ENCODE measurements around the gene CDS2. TPM values are rescaled to one million over a fixed set of nuclear protein-coding genes. Genes with fewer than 3 reads are reported as not detected.

CDS2 gene
- total RNA-seq, 1 donor from 2014 or later, result 46.9 TPM

- Mint-ChIP-seq H3K9me3 (ENCODE audit: low read depth) (no peaks in the 10 kb centered on the region), H3K4me1 (ENCODE audit: low read depth) (peaks cover 24% of the 10 kb centered on the region), H3K27me3 (ENCODE audit: low read depth) (no peaks in the 10 kb centered on the region), H3K36me3 (ENCODE audit: low read depth) (no peaks in the 10 kb centered on the region), H3K27ac (ENCODE audit: unreplicated experiment) (peak overlapping the region; percentile 37), H3K4me3 (ENCODE audit: unreplicated experiment) (no peak overlapping the region)
- TF ChIP-seq CTCF (IDR thresholded peaks at IDR 0.05), result no peak
- no peak for DNase-seq (ENCODE audit: low spot score)
These were observed 9.3 kb downstream of the CDS2 start for GRCh38 chr20:5136096-5136495.

DNA sequence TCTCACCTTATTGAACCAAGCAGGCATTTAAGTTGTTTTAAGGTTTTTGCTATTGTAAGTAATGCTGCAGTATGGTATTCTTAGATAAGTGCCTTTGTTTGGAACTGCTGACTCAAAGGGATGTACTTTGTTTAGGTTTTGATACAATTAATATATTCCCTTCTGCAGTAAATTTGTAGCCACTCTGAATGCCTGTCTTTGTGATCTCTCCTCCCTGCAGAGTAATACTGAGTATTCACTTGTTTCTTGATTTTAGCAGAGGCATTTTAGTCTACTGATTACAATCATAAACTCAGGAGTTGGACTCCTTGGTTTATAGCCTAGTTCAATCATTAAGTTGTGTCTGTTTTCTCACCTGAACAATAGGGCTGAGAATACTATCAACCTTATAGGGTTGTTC is 13.4 kb downstream of the CDS2 start:
- TF ChIP-seq CTCF (IDR thresholded peaks at IDR 0.05), result no peak
- no peaks in the 10 kb centered on the region for H3K36me3 Mint-ChIP-seq (ENCODE audit: low read depth)
- peaks cover 31% of the 10 kb centered on the region for H3K4me1 Mint-ChIP-seq (ENCODE audit: low read depth)
- no peak overlapping the region for H3K27ac Mint-ChIP-seq (ENCODE audit: unreplicated experiment)
- DNase-seq (ENCODE audit: low spot score), result no peak
- no peaks in the 10 kb centered on the region for H3K27me3 Mint-ChIP-seq (ENCODE audit: low read depth)
- H3K4me3 Mint-ChIP-seq (ENCODE audit: unreplicated experiment), result no peak overlapping the region
- no peaks in the 10 kb centered on the region for H3K9me3 Mint-ChIP-seq (ENCODE audit: low read depth)

DNA sequence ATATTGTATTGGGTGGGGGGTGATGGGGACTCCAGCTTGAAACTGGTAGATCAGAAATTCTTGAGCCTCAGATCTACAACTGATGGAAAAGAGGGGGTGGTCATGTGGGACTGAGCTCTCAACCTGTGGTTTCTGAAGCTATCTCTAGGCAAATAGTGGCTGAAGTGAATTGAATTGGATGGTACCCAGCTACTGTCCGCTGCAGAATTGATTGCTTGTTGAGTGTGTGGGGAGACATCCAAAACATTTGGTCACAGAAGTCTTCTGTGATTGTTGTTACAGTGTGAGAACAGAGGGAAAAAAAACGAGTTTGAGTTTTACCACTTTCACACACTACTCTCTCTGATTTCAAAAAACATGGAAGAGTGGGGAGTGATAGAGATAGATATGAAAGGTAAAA is 14.8 kb downstream of the CDS2 start:
- no peaks in the 10 kb centered on the region for H3K27me3 Mint-ChIP-seq (ENCODE audit: low read depth)
- H3K36me3 Mint-ChIP-seq (ENCODE audit: low read depth), result no peaks in the 10 kb centered on the region
- H3K9me3 Mint-ChIP-seq (ENCODE audit: low read depth), result no peaks in the 10 kb centered on the region
- H3K27ac Mint-ChIP-seq (ENCODE audit: unreplicated experiment), result no peak overlapping the region
- peaks cover 21% of the 10 kb centered on the region for H3K4me1 Mint-ChIP-seq (ENCODE audit: low read depth)
- H3K4me3 Mint-ChIP-seq (ENCODE audit: unreplicated experiment), result no peak overlapping the region
- no peak for TF ChIP-seq CTCF (IDR thresholded peaks at IDR 0.05)
- DNase-seq (ENCODE audit: low spot score), result no peak

- Mint-ChIP-seq H3K27ac (ENCODE audit: unreplicated experiment) (no peak overlapping the region), H3K4me3 (ENCODE audit: unreplicated experiment) (no peak overlapping the region), H3K9me3 (ENCODE audit: low read depth) (no peaks in the 10 kb centered on the region), H3K4me1 (ENCODE audit: low read depth) (peaks cover 24% of the 10 kb centered on the region), H3K27me3 (ENCODE audit: low read depth) (no peaks in the 10 kb centered on the region), H3K36me3 (ENCODE audit: low read depth) (no peaks in the 10 kb centered on the region)
- no peak for TF ChIP-seq CTCF (IDR thresholded peaks at IDR 0.05)
- no peak for DNase-seq (ENCODE audit: low spot score)
These were observed 17.0 kb downstream of the CDS2 start for GRCh38 chr20:5143851-5144250.

DNA sequence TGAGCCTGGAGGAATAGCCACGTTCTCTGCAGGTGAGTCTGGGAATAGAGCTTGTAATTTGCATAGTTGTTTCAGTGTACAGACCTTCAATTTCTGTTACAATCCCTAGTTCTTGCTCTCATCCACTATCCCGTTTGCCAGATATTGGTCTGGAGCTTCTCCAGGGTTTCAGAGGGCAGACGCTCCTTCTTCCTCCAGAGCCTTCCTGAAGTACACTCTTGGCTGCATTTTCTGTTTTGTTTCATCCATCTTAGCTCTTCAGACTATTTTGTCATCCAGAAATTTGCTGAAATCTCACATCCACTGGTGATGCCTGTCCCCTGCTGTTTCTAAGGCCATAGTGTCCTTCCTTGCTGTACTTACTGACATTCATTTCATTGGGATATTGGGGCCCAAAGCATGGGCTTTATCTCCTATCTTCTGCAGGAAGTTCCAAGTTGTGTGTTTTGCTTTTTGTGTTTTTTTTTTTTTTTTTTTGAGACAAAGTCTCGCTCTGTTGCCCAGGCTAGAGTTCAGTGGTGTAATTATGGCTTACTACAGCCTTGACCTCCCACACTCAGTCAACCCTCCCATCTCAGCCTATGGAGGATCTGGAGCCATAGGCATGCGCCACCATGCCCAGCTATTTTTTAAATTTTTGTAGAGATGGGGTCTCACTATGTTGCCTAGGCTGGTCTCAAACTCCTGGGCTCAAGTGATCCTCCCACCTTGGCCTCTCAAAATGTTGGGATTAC is 18.7 kb downstream of the CDS2 start:
- TF ChIP-seq CTCF (IDR thresholded peaks at IDR 0.05), result no peak

More for the DNA sequence above, 18.7 kb downstream of the CDS2 start:
- no peak for DNase-seq (ENCODE audit: low spot score)
- Mint-ChIP-seq H3K27me3 (ENCODE audit: low read depth) (no peaks in the 10 kb centered on the region), H3K4me3 (ENCODE audit: unreplicated experiment) (no peak overlapping the region), H3K27ac (ENCODE audit: unreplicated experiment) (no peak overlapping the region), H3K4me1 (ENCODE audit: low read depth) (peaks cover 35% of the 10 kb centered on the region), H3K9me3 (ENCODE audit: low read depth) (no peaks in the 10 kb centered on the region), H3K36me3 (ENCODE audit: low read depth) (no peaks in the 10 kb centered on the region)
